ENCODE results near the gene PLXDC1.

The PLXDC1 gene

GRCh38 chr17:39110435-39111136 lies 40.9 kb downstream of the PLXDC1 start:
- H3K27ac ChIP-seq (replicated peaks): no peak overlapping the region
- TF ChIP-seq POLR2AphosphoS5 (IDR thresholded peaks at IDR 0.05; ENCODE audit: low read depth) (no peak), SPI1 (IDR thresholded peaks at IDR 0.05; ENCODE audit: borderline replicate concordance, low read depth) (no peak), GABPA (IDR thresholded peaks at IDR 0.05; ENCODE audit: low read depth) (no peak), CTCF (IDR thresholded peaks at IDR 0.05; ENCODE audit: insufficient read depth, low read length) (no peak), REST (IDR thresholded peaks at IDR 0.05; ENCODE audit: insufficient replicate concordance, low read depth) (no peak)

GRCh38 chr17:39108461-39109375 lies 42.7 kb downstream of the PLXDC1 start:
- no peak overlapping the region for H3K27ac ChIP-seq (replicated peaks)
- TF ChIP-seq POLR2AphosphoS5 (IDR thresholded peaks at IDR 0.05; ENCODE audit: low read depth) (no peak), REST (IDR thresholded peaks at IDR 0.05; ENCODE audit: insufficient replicate concordance, low read depth) (no peak), GABPA (IDR thresholded peaks at IDR 0.05; ENCODE audit: low read depth) (no peak), SPI1 (IDR thresholded peaks at IDR 0.05; ENCODE audit: borderline replicate concordance, low read depth) (no peak), CTCF (IDR thresholded peaks at IDR 0.05; ENCODE audit: insufficient read depth, low read length) (no peak)
- DNase-seq (ENCODE audit: low read depth in 1 of 2, low spot score in 1 of 2): no peak
- no peak overlapping the region for H3K4me3 ChIP-seq (replicated peaks; ENCODE audit: insufficient read depth, low read length)
- H3K27me3 ChIP-seq (ENCODE audit: insufficient read depth, poor library complexity, severe bottlenecking): no peaks in the 10 kb centered on the region

More at GRCh38 chr17:39110435-39111136, 40.9 kb downstream of the PLXDC1 start:
- no peak overlapping the region for H3K4me3 ChIP-seq (replicated peaks; ENCODE audit: insufficient read depth, low read length)
- no peaks in the 10 kb centered on the region for H3K27me3 ChIP-seq (ENCODE audit: insufficient read depth, poor library complexity, severe bottlenecking)
- DNase-seq (ENCODE audit: low read depth in 1 of 2, low spot score in 1 of 2): no peak

GRCh38 chr17:39107973-39108372 lies 43.5 kb downstream of the PLXDC1 start:
- DNase-seq (ENCODE audit: low read depth in 1 of 2, low spot score in 1 of 2): no peak
- no peak overlapping the region for H3K27ac ChIP-seq (replicated peaks)
- no peak for TF ChIP-seq POLR2AphosphoS5 (IDR thresholded peaks at IDR 0.05; ENCODE audit: low read depth)
- TF ChIP-seq REST (IDR thresholded peaks at IDR 0.05; ENCODE audit: insufficient replicate concordance, low read depth): no peak
- TF ChIP-seq GABPA (IDR thresholded peaks at IDR 0.05; ENCODE audit: low read depth): no peak
- TF ChIP-seq CTCF (IDR thresholded peaks at IDR 0.05; ENCODE audit: insufficient read depth, low read length): no peak
- no peak for TF ChIP-seq SPI1 (IDR thresholded peaks at IDR 0.05; ENCODE audit: borderline replicate concordance, low read depth)
- no peak overlapping the region for H3K4me3 ChIP-seq (replicated peaks; ENCODE audit: insufficient read depth, low read length)
- no peaks in the 10 kb centered on the region for H3K27me3 ChIP-seq (ENCODE audit: insufficient read depth, poor library complexity, severe bottlenecking)
